ENCODE results near the gene STOML3.

STOML3 gene, protein sequence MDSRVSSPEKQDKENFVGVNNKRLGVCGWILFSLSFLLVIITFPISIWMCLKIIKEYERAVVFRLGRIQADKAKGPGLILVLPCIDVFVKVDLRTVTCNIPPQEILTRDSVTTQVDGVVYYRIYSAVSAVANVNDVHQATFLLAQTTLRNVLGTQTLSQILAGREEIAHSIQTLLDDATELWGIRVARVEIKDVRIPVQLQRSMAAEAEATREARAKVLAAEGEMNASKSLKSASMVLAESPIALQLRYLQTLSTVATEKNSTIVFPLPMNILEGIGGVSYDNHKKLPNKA

DNA sequence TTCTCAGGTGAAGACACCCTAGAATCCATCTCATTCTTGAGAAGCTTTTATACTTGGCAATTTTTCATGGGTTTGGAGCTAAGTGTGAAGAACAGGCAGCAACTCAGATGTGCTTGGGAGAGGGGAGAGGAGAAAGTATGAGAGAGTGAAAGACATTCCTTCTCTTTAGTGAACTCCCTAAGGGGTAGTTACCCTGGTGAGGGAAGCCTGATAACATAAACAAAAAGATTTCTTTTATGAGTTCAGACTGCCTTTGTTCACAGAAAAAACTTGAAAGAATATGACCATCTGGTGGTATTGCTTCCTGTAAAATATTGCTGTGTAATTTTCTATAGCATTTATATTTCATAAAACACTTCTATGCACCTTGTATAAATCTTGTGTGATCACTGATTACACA, at the start of gene STOML3:
TSS of gene STOML3 (minus strand) at position 139 of the 400 bp plus-strand sequence. CDS start at position 29, 110 bp downstream.
- Histone ChIP-seq H3K36me3 (ENCODE audit: control insufficient read depth, insufficient read depth, low read length) (no peaks in the 10 kb centered on the region), H3K4me1 (ENCODE audit: control insufficient read depth, insufficient read depth, low read length) (peaks cover 16% of the 10 kb centered on the region), H3K27ac (ENCODE audit: low read depth, low read length) (no peak within 1 kb of the TSS), H3K9ac (ENCODE audit: low read depth, low read length) (no peak within 1 kb of the TSS), H3K9me3 (ENCODE audit: control insufficient read depth, insufficient read depth, low read length) (no peaks in the 10 kb centered on the region), H3K27me3 (ENCODE audit: control insufficient read depth, insufficient read depth, low read length) (no peaks in the 10 kb centered on the region), H3K4me3 (ENCODE audit: low read depth, low read length) (no peak within 1 kb of the TSS)

DNA sequence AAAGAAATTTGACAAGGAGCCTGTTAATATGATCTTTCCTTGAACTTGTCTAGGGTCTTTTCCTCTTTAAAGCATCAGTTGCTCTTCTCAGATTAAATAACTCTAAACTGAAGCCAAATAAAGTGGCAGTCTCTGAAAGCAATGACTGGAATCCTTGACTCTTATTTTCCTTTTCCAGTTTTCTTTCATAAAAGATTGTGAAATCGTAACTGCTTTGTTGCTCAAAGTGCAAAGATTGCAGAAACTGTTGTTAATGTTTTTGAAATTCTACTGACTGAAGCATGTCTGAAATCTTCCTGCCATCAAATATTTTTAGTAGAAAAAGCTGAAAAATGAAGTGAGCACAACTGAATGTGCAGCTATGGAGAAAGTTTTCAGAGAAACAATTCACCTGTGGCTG, 49.6 kb upstream of the STOML3 start:
- Histone ChIP-seq H3K4me1 (ENCODE audit: control insufficient read depth, insufficient read depth, low read length) (peaks cover 9% of the 10 kb centered on the region), H3K36me3 (ENCODE audit: control insufficient read depth, insufficient read depth, low read length) (peaks cover 14% of the 10 kb centered on the region), H3K9me3 (ENCODE audit: control insufficient read depth, insufficient read depth, low read length) (no peaks in the 10 kb centered on the region), H3K4me3 (ENCODE audit: low read depth, low read length) (no peak overlapping the region), H3K9ac (ENCODE audit: low read depth, low read length) (no peak overlapping the region), H3K27me3 (ENCODE audit: control insufficient read depth, insufficient read depth, low read length) (no peaks in the 10 kb centered on the region), H3K27ac (ENCODE audit: low read depth, low read length) (no peak overlapping the region)

DNA sequence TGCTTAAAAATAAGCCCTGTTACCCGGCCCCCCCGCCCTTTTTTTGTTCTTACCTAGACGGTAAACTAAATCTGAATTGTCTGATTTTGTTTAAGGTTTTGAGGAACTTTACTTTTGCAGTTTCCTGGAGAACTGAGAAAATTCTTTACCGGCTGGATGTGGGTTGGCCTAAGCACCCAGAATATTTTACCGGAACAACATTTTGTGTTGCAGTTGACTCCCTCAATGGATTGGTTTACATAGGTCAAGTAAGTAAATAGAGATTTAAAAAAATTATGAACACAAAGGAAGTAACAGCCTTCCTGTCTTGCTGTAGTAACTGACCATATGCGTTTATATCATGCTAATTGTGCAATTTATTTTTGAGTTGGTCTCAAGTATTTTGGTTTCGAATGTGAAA, 48.4 kb upstream of the STOML3 start:
- peak overlapping the region; percentile 85 for H3K4me3 ChIP-seq (ENCODE audit: low read depth, low read length)
- H3K36me3 ChIP-seq (ENCODE audit: control insufficient read depth, insufficient read depth, low read length), result peaks cover 9% of the 10 kb centered on the region
- no peak overlapping the region for H3K9ac ChIP-seq (ENCODE audit: low read depth, low read length)
- H3K27ac ChIP-seq (ENCODE audit: low read depth, low read length), result no peak overlapping the region
- no peaks in the 10 kb centered on the region for H3K9me3 ChIP-seq (ENCODE audit: control insufficient read depth, insufficient read depth, low read length)
- no peaks in the 10 kb centered on the region for H3K27me3 ChIP-seq (ENCODE audit: control insufficient read depth, insufficient read depth, low read length)
- H3K4me1 ChIP-seq (ENCODE audit: control insufficient read depth, insufficient read depth, low read length), result peaks cover 21% of the 10 kb centered on the region

DNA sequence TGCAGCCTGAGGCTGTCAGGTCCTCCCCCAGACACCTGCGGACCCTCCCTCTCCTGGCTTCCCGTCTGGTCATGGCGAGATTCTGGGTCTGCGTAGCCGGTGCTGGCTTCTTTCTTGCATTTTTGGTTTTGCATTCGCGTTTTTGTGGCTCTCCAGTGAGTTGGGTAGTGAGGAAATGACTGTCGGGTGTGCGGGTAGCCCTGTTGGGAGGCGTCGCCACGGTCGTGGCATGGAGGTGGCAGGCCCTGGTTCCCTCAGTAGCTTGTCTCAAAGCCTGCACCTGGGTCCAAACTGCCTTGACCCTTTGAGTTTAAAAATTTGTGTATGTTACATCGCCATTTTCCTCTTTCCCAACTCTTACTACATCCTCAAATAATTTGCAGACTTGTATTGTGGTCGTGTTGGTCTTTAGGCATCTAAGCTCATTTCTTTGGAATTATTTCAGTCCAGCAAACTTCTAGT, 48.0 kb upstream of the STOML3 start:
- Histone ChIP-seq H3K9ac (ENCODE audit: low read depth, low read length) (peak overlapping the region; percentile 83), H3K4me3 (ENCODE audit: low read depth, low read length) (peak overlapping the region; percentile 85), H3K27ac (ENCODE audit: low read depth, low read length) (peak overlapping the region; percentile 96), H3K9me3 (ENCODE audit: control insufficient read depth, insufficient read depth, low read length) (no peaks in the 10 kb centered on the region), H3K4me1 (ENCODE audit: control insufficient read depth, insufficient read depth, low read length) (peaks cover 23% of the 10 kb centered on the region), H3K27me3 (ENCODE audit: control insufficient read depth, insufficient read depth, low read length) (no peaks in the 10 kb centered on the region), H3K36me3 (ENCODE audit: control insufficient read depth, insufficient read depth, low read length) (peaks cover 11% of the 10 kb centered on the region)

DNA sequence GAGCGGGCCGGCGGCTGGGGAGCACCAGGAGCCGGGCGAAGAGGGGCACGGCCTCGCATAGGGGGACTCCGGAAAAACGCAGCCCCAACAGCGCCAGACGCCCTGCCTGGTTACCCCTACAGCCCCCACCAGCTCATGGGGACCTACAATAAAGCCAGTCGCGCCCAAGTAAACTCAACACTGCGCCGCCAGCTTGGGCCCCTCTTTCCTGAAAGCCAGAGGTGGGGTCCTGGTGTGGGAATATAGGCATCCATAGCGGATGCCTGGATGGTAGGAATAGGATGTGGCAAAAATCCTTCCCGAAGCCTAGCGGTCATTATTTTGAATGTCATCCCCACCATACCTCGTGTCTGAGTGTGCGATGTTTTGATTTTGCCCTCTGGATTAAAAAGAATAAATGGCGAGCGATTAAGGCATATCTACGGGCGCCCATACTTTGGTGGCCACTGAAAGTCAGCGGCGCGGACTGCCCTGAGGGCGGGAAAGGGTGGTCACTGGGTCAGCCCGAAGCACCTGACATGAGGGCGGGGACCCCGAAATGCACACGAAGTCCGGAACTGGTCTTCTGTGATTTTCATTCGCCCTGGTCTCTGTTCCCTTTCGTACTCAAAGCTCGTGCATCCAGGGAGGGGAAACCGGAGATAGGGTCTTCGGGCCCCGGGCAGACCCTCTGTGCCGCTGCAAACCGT, 47.4 kb upstream of the STOML3 start, which contains the start of the genes NHLRC3 and PROSER1:
TSS of gene NHLRC3 (plus strand) at position 577 of the 689 bp plus-strand sequence. CDS start 184 bp downstream, outside the sequence.
TSS of gene PROSER1 (minus strand) at position 210 of the 689 bp plus-strand sequence. CDS start 847 bp downstream, outside the sequence.
- Histone ChIP-seq H3K27me3 (ENCODE audit: control insufficient read depth, insufficient read depth, low read length) (no peaks in the 10 kb centered on the region), H3K4me3 (ENCODE audit: low read depth, low read length) (peak within 1 kb of the TSS; percentile 85), H3K4me1 (ENCODE audit: control insufficient read depth, insufficient read depth, low read length) (peaks cover 23% of the 10 kb centered on the region), H3K9me3 (ENCODE audit: control insufficient read depth, insufficient read depth, low read length) (no peaks in the 10 kb centered on the region), H3K27ac (ENCODE audit: low read depth, low read length) (peak within 1 kb of the TSS; percentile 96), H3K9ac (ENCODE audit: low read depth, low read length) (peak within 1 kb of the TSS; percentile 83), H3K36me3 (ENCODE audit: control insufficient read depth, insufficient read depth, low read length) (peaks cover 14% of the 10 kb centered on the region)

DNA sequence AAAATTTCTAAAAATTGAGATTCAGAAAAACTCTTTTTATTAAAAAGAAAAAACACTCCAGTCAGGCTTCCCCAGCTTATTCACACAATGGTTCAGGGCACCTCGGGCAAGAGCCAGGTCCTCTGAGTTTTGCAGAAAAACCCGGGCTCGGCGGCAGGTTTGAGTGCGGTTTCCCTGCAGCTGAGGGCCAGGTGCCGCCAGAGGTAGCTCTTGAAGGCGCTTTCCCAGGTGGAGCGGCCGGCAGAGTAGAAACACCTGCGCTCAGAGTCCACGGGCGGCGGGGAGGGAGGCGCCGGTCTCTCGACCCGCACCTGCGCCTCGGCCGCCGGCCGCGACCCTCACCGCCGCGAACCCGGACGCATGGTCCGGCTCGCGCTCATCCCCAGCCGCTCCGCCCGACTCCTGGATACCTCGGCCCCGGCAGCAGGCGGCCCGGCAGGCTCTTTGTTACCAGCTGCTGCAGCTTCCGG, 46.8 kb upstream of the STOML3 start:
- Histone ChIP-seq H3K4me3 (ENCODE audit: low read depth, low read length) (peak overlapping the region; percentile 85), H3K36me3 (ENCODE audit: control insufficient read depth, insufficient read depth, low read length) (peaks cover 14% of the 10 kb centered on the region), H3K27ac (ENCODE audit: low read depth, low read length) (peak overlapping the region; percentile 96), H3K4me1 (ENCODE audit: control insufficient read depth, insufficient read depth, low read length) (peaks cover 23% of the 10 kb centered on the region), H3K27me3 (ENCODE audit: control insufficient read depth, insufficient read depth, low read length) (no peaks in the 10 kb centered on the region), H3K9ac (ENCODE audit: low read depth, low read length) (peak overlapping the region; percentile 83), H3K9me3 (ENCODE audit: control insufficient read depth, insufficient read depth, low read length) (no peaks in the 10 kb centered on the region)

DNA sequence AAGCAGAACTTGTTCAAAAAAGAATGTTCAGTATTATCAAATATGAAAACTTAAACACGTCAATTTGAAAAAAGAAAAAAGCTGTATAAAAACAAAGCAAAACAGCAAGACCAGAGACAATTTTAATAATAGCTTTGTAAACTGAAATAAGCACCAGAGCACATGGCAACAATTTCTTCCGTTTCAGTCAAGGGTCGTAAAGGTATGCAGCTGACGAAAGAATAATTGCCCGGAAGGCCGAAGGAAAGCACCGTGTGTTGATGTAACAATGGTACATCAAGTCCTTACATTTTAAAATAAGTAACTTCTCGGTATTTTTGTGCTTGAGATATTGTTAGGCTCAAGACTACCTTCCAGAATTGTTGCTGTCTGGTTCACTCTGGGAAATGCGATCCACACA, 45.6 kb upstream of the STOML3 start:
- H3K27me3 ChIP-seq (ENCODE audit: control insufficient read depth, insufficient read depth, low read length), result no peaks in the 10 kb centered on the region
- peak overlapping the region; percentile 11 for H3K27ac ChIP-seq (ENCODE audit: low read depth, low read length)
- peak overlapping the region; percentile 85 for H3K4me3 ChIP-seq (ENCODE audit: low read depth, low read length)

DNA sequence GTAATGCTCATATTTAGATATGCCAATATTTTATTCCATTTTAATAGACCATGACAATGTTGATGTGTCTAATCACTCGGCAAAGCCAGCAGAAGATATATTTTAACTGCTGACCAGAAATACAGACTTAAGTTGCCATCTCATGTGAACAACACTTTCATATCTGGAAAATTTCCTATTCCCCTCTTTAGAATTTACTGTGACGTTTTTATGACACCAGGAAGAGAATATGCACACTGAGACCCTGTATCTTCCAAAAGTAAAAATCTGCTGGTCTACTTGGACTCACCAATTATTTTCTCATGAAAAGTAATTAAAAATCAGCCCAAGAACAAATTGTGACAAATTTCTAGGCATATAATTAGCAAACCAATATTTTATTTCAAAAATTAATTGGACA, 45.2 kb upstream of the STOML3 start:
- Histone ChIP-seq H3K36me3 (ENCODE audit: control insufficient read depth, insufficient read depth, low read length) (peaks cover 30% of the 10 kb centered on the region), H3K27ac (ENCODE audit: low read depth, low read length) (no peak overlapping the region), H3K4me3 (ENCODE audit: low read depth, low read length) (peak overlapping the region; percentile 85), H3K4me1 (ENCODE audit: control insufficient read depth, insufficient read depth, low read length) (peaks cover 23% of the 10 kb centered on the region), H3K27me3 (ENCODE audit: control insufficient read depth, insufficient read depth, low read length) (no peaks in the 10 kb centered on the region), H3K9ac (ENCODE audit: low read depth, low read length) (peak overlapping the region; percentile 83), H3K9me3 (ENCODE audit: control insufficient read depth, insufficient read depth, low read length) (no peaks in the 10 kb centered on the region)

More for the DNA sequence above, 45.6 kb upstream of the STOML3 start:
- peaks cover 26% of the 10 kb centered on the region for H3K36me3 ChIP-seq (ENCODE audit: control insufficient read depth, insufficient read depth, low read length)
- H3K4me1 ChIP-seq (ENCODE audit: control insufficient read depth, insufficient read depth, low read length), result peaks cover 23% of the 10 kb centered on the region
- no peaks in the 10 kb centered on the region for H3K9me3 ChIP-seq (ENCODE audit: control insufficient read depth, insufficient read depth, low read length)
- H3K9ac ChIP-seq (ENCODE audit: low read depth, low read length), result peak overlapping the region; percentile 83

DNA sequence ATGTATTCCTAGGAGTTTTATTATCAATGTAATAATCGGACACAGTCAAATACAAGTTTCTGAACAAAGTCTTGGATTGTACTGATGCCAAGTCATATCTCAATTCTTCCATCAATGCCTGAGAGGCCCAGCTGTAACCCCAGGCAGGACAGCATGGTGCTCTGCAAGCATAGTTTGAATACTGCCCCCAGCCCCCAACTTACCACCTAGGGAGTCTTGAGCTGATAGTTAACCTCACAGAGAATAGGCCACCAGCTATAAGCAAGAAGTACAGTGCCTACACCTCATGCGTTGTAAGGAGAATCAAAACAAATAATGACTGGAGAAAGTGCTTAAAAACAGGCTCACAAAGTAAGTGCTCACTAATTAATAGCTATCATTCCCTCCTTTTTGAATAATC, 44.6 kb upstream of the STOML3 start:
- Histone ChIP-seq H3K27me3 (ENCODE audit: control insufficient read depth, insufficient read depth, low read length) (no peaks in the 10 kb centered on the region), H3K36me3 (ENCODE audit: control insufficient read depth, insufficient read depth, low read length) (peaks cover 36% of the 10 kb centered on the region), H3K4me1 (ENCODE audit: control insufficient read depth, insufficient read depth, low read length) (peaks cover 23% of the 10 kb centered on the region), H3K9me3 (ENCODE audit: control insufficient read depth, insufficient read depth, low read length) (no peaks in the 10 kb centered on the region), H3K27ac (ENCODE audit: low read depth, low read length) (no peak overlapping the region), H3K4me3 (ENCODE audit: low read depth, low read length) (peak overlapping the region; percentile 85), H3K9ac (ENCODE audit: low read depth, low read length) (no peak overlapping the region)

DNA sequence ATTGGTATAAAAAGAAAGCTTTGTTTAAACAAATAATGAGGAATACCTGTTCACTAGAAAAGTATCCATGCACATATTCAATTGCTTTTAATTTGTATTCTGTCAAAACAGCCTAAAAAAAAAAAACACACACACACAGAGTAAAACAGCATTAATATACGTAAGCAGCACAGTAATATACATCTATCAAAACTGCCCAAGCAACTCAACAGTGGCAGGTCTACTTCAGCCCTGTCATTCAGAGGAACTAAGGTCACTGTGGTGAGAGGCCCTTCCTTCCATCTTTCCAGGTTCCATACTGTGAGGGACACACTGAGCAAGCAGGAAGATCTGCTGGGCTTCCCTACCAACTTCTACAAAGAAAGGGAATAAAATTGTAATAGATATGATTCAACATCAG, 43.5 kb upstream of the STOML3 start:
- Histone ChIP-seq H3K9me3 (ENCODE audit: control insufficient read depth, insufficient read depth, low read length) (no peaks in the 10 kb centered on the region), H3K27ac (ENCODE audit: low read depth, low read length) (no peak overlapping the region), H3K4me3 (ENCODE audit: low read depth, low read length) (0 out of 2 replicates have a peak overlapping the region, but pooled peaks have one; percentile 85), H3K4me1 (ENCODE audit: control insufficient read depth, insufficient read depth, low read length) (peaks cover 28% of the 10 kb centered on the region), H3K36me3 (ENCODE audit: control insufficient read depth, insufficient read depth, low read length) (peaks cover 47% of the 10 kb centered on the region), H3K9ac (ENCODE audit: low read depth, low read length) (no peak overlapping the region), H3K27me3 (ENCODE audit: control insufficient read depth, insufficient read depth, low read length) (no peaks in the 10 kb centered on the region)

DNA sequence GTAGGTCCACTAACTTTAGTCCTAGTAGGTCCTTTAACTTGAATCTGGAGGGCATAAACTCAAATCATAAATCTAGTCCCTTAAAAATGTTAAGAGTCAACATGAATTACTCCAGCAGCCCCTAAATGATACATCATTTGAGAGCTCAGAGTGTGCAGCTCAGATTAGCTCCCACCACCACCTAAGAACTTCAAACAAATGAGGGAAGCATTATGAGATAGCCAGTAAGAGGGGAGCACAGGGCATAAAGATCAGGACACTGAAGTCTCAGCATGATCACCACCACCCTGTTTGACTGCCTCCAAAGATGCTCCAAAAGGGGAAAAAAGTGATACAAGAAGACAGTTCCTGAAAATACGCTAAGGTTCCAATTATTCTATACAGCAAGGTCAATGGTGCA, 41.5 kb upstream of the STOML3 start:
- H3K4me3 ChIP-seq (ENCODE audit: low read depth, low read length), result no peak overlapping the region
- H3K9ac ChIP-seq (ENCODE audit: low read depth, low read length), result no peak overlapping the region
- no peak overlapping the region for H3K27ac ChIP-seq (ENCODE audit: low read depth, low read length)
- H3K9me3 ChIP-seq (ENCODE audit: control insufficient read depth, insufficient read depth, low read length), result no peaks in the 10 kb centered on the region
- no peaks in the 10 kb centered on the region for H3K27me3 ChIP-seq (ENCODE audit: control insufficient read depth, insufficient read depth, low read length)
- H3K36me3 ChIP-seq (ENCODE audit: control insufficient read depth, insufficient read depth, low read length), result peaks cover 66% of the 10 kb centered on the region
- peaks cover 26% of the 10 kb centered on the region for H3K4me1 ChIP-seq (ENCODE audit: control insufficient read depth, insufficient read depth, low read length)

Data from HUES48 (cell line).